BJ (cell line): ENCODE results near the gene ZNF83. TPM values are rescaled to one million over a fixed set of nuclear protein-coding genes. Genes with fewer than 3 reads are reported as not detected.
A peak's percentile ranks its signal among the peaks of the same experiment; 100 is the strongest.
"Not testable (repeated sequence)": the region's sequence is repeated elsewhere in the genome, so short reads cannot be mapped to it uniquely, and the experiment has no call there.

ENCODE experiments used
- CTCF ChIA-PET: fragments of 350-600 bp; formaldehyde crosslinking; extraction: SDS; loops from one replicate; lab custom pipeline; 2021; ENCODE audit warnings: antibody characterized with exemption, inconsistent platforms; lab: Yijun Ruan, JAX
- POLR2A ChIA-PET: fragments of 300-600 bp; sonication (Branson Sonifier 250); formaldehyde crosslinking; extraction: SDS; loops from one replicate; lab custom pipeline; 2021; ENCODE audit warnings: antibody characterized with exemption; lab: Charles Lee
- DNase-seq: peaks from one replicate; pipeline ENCODE4 v3.0.0-alpha.2; 2011; ENCODE audit warnings: low read depth
- H3K27me3 ChIP-seq: 2 replicates; pipeline ENCODE4 v1.6.0; 2011; ENCODE audit warnings: low read length; ENCODE audit not compliant: control insufficient read depth, insufficient read depth
- H3K36me3 ChIP-seq: 2 replicates; pipeline ENCODE4 v1.5.1; 2011; ENCODE audit warnings: low read length; ENCODE audit not compliant: control insufficient read depth, insufficient read depth
- H3K4me3 ChIP-seq: 2 replicates; pipeline ENCODE4 v1.5.1; 2011; ENCODE audit warnings: low read depth, mild to moderate bottlenecking, control low read depth, low read length
- polyA plus RNA-seq: library from polyadenylated mRNA; depleted of rRNA; stranded (reverse); fragments of >200 nt; gene quantifications from 2 replicates; pipeline ENCODE4 v1.2.3, GENCODE V29; 2011
- TF ChIP-seq, protein P1 (sequence below): IDR thresholded peaks from 2 replicates; pipeline ENCODE4 v1.5.1; 2011; ENCODE audit warnings: low read depth, mild to moderate bottlenecking, control low read depth, inconsistent platforms, low read length, moderate library complexity; ENCODE audit not compliant: insufficient read depth

The ZNF83 gene
- polyA plus RNA-seq, 1 experiment, result 23.7 TPM

GRCh38 chr19:52592301-52592700, 45.9 kb downstream of the ZNF83 start:
- TF ChIP-seq, protein P1, sequence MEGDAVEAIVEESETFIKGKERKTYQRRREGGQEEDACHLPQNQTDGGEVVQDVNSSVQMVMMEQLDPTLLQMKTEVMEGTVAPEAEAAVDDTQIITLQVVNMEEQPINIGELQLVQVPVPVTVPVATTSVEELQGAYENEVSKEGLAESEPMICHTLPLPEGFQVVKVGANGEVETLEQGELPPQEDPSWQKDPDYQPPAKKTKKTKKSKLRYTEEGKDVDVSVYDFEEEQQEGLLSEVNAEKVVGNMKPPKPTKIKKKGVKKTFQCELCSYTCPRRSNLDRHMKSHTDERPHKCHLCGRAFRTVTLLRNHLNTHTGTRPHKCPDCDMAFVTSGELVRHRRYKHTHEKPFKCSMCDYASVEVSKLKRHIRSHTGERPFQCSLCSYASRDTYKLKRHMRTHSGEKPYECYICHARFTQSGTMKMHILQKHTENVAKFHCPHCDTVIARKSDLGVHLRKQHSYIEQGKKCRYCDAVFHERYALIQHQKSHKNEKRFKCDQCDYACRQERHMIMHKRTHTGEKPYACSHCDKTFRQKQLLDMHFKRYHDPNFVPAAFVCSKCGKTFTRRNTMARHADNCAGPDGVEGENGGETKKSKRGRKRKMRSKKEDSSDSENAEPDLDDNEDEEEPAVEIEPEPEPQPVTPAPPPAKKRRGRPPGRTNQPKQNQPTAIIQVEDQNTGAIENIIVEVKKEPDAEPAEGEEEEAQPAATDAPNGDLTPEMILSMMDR, result no peak
- Histone ChIP-seq H3K27me3 (no peaks in the 10 kb centered on the region), H3K4me3 (no peak overlapping the region), H3K36me3 (peaks cover 2% of the 10 kb centered on the region; the same call in 1 of the 2 replicates)
- no peak for DNase-seq
- CTCF ChIA-PET, result no interaction called here
- POLR2A ChIA-PET, result no interaction called here

GRCh38 chr19:52590728-52591127, 47.4 kb downstream of the ZNF83 start:
- ChIA-PET CTCF (no interaction called here), POLR2A (no interaction called here)
- no peak for DNase-seq
- H3K4me3 ChIP-seq, result no peak overlapping the region
- TF ChIP-seq, protein P1, result no peak
- H3K36me3 ChIP-seq, result peaks cover 2% of the 10 kb centered on the region; the same call in 1 of the 2 replicates
- no peaks in the 10 kb centered on the region for H3K27me3 ChIP-seq

DNA sequence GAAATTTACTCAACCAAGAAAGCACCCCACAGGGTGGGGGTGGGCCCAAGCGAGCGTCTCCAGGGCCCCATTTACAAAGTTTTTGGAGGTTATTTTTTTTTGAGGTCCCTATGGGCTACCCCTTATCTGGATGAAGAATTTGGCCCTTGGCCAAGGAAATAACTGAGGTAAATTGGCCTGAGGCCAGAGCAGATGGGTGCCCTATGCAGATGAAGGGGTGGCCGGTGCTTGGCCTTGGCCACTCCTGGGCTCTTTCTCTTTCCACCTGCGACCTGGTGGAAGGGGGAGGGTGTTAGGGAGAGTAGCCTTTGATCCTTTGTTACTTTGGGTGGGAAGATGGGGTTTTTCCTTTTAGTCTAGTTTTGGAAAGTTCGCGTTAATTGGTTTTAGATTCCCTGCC, 52.6 kb downstream of the ZNF83 start:
- ChIA-PET POLR2A (no interaction called here), CTCF (no interaction called here)
- Histone ChIP-seq H3K36me3 (peaks cover 10% of the 10 kb centered on the region), H3K27me3 (no peaks in the 10 kb centered on the region), H3K4me3 (no peak overlapping the region)
- TF ChIP-seq, protein P1, result no peak
- no peak for DNase-seq

- CTCF ChIA-PET, result no interaction called here
- POLR2A ChIA-PET, result no interaction called here
- no peak for DNase-seq
- TF ChIP-seq, protein P1, result no peak
- no peaks in the 10 kb centered on the region for H3K27me3 ChIP-seq
- no peak overlapping the region for H3K4me3 ChIP-seq
- peaks cover 10% of the 10 kb centered on the region for H3K36me3 ChIP-seq
Measured at GRCh38 chr19:52584736-52585440, 53.3 kb downstream of the ZNF83 start.

GRCh38 chr19:52570000-52570861, 67.9 kb downstream of the ZNF83 start, which contains the start of gene ZNF701:
ZNF701 (plus strand) TSS chr19:52570287; CDS start chr19:52574148, 3,861 bp downstream.
- H3K4me3 ChIP-seq, result peak within 1 kb of the TSS; percentile 59
- H3K27me3 ChIP-seq, result no peaks in the 10 kb centered on the region
- TF ChIP-seq, protein P1, result peak; percentile 42
- peaks cover 6% of the 10 kb centered on the region for H3K36me3 ChIP-seq
- peak; percentile 59 for DNase-seq
- ChIA-PET CTCF (no interaction called here), POLR2A (no interaction called here)

- CTCF ChIA-PET, POLR2A ChIA-PET, DNase-seq, H3K36me3 ChIP-seq, H3K27me3 ChIP-seq: not testable (repeated sequence)
- H3K4me3 ChIP-seq, result peak overlapping the region; percentile 59
Measured at GRCh38 chr19:52569638-52569999, 68.5 kb downstream of the ZNF83 start.
